GM18870 (cell line): ENCODE data around the gene SIT1.

ENCODE experiments used
- ATAC-seq: cut with Tn5 transposase; IDR thresholded peaks from one replicate; pipeline ENCODE4 v1.9.1; 2021; ENCODE audit warnings: moderate library complexity; ENCODE audit not compliant: unreplicated experiment

SIT1 gene

GRCh38 chr9:35608221-35608620 lies 42.5 kb downstream of the SIT1 start:
- ATAC-seq, result no peak

GRCh38 chr9:35606726-35607125 lies 44.0 kb downstream of the SIT1 start:
- no peak for ATAC-seq

- ATAC-seq, result no peak
These were observed 44.6 kb downstream of the SIT1 start for GRCh38 chr9:35606138-35606504.

GRCh38 chr9:35605351-35606137 lies 45.2 kb downstream of the SIT1 start:
- ATAC-seq, result no peak

DNA sequence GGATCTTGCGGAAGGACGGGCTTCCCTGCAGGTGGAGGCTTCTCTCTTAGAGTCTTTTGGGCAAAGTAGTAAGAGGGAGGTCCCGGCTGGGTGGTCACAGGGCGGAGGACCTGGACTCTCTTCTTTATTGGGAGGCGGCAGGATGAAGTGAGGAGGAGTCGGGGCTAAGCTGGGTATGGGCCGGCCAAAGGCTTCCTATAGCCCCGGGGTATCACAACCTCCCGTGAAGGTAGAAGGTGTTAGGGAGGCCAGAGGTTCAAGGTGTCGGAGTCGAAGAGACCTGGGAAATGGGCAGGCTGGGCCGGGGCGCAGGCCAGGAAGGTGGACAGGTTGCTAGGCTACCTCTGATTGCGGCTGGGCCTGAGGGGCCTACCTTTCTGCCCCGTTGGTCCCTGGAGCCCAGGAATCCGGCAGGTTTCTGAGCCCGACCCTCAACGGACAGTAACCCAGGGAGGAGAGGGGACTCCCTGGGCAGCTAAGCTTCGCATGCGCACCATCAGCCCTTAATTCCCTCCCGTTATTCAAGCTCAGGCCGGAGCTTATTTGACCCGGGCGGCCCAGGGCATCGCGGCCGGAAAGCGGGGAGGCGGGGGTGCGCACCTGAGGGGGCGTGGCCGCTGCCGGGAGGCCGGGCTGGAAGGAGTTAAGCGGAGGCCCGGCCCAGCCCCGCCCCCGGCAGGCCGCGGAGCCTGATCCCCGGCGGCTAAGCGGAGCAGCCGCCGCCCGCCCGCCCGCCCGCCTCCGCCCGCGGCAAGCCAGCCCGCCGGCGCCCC lies 46.0 kb downstream of the SIT1 start, which contains the start of gene TESK1:
TSS of gene TESK1 (plus strand) at position 685 of the 773 bp plus-strand sequence. CDS start 358 bp downstream, outside the sequence.
- ATAC-seq, result no peak

- peak; percentile 89 for ATAC-seq
These were observed 46.6 kb downstream of the SIT1 start for GRCh38 chr9:35603986-35604577.

DNA sequence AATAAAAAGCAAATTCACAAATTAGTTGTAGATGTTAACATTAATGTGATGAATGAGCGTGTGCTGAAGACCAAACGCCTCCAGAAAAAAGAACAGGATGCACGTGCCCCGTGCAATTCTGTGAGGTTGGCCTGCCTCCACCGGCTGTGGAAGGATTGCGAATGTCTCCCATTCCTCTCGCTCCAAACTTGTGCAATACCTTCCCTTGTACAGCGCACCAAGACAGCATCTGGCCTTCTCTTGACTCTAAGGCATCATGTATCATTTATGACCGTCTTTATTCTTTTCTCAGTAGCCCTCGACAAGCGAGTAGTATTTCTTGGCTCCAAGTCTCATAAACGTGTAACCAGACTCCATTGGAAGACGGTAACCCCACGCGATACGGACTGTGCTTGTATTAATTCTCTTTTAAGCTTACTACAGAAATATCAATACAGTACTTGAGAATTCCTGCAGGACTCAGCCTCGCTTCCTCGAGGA lies 47.2 kb downstream of the SIT1 start:
- ATAC-seq, result no peak

- ATAC-seq, result no peak
These were observed 50.7 kb downstream of the SIT1 start for GRCh38 chr9:35599763-35600604.
